K562 (cell line): ENCODE measurements around the gene INPP4B.

Experiments
- FOXP1 ChIP-seq: sonication (generic); formaldehyde crosslinking; IDR thresholded peaks from 2 replicates; pipeline ENCODE4 v1.8.0; 2022; ENCODE audit warnings: mild to moderate bottlenecking, missing genetic modification reagents
- NFIC ChIP-seq: fragments of 450-650 bp; IDR thresholded peaks from 2 replicates; pipeline ENCODE4 v1.6.1; 2017; ENCODE audit warnings: mild to moderate bottlenecking, inconsistent platforms
- PPARD ChIP-seq: fragments of 250-450 bp; sonication (Bioruptor Pico); IDR thresholded peaks from 2 replicates; pipeline ENCODE4 v1.8.0; 2022; ENCODE audit warnings: inconsistent platforms, mild to moderate bottlenecking, moderate library complexity
- SIN3A ChIP-seq, 2 experiments: fragments of 150-350 bp in 1 of 2; IDR thresholded peaks; 2 replicates each; pipeline ENCODE4 v1.6.1; 2011 to 2016; ENCODE audit warnings: borderline replicate concordance in 2 of 2, low read depth in 2 of 2, low read length in 2 of 2, mild to moderate bottlenecking in 2 of 2, moderate library complexity in 2 of 2; ENCODE audit not compliant: control insufficient read depth in 1 of 2
- TEAD1 ChIP-seq, 2 experiments: fragments of 450-650 bp in 1 of 2; sonication (generic) in 1 of 2; formaldehyde crosslinking; IDR thresholded peaks; 2 replicates each; pipeline versions ENCODE4 v1.4.0 to v1.8.0; 2020 to 2022; ENCODE audit warnings: mild to moderate bottlenecking in 2 of 2, missing genetic modification reagents in 1 of 2
- ZNF282 ChIP-seq: sonication (generic); formaldehyde crosslinking; IDR thresholded peaks from 2 replicates; pipeline ENCODE4 v1.8.1; 2023; ENCODE audit warnings: missing genetic modification reagents
- TF ChIP-seq, protein P1 (sequence below), 3 experiments: IDR thresholded peaks in 2 of 3; conservative IDR thresholded peaks in 1 of 3; 2 replicates each; pipeline ENCODE4 v1.5.1; 2011 to 2012; ENCODE audit warnings: low read length in 3 of 3, mild to moderate bottlenecking in 3 of 3, control low read depth in 2 of 3, improper control_type of control experiment in 1 of 3, inconsistent platforms in 1 of 3, low read depth in 1 of 3, mixed read lengths in 1 of 3, moderate library complexity in 1 of 3; ENCODE audit not compliant: insufficient read depth in 2 of 3
- TF ChIP-seq, protein P2 (sequence below): fragments of 250-450 bp; sonication (Bioruptor Pico); IDR thresholded peaks from 2 replicates; pipeline ENCODE4 v1.5.1; 2021; ENCODE audit warnings: mild to moderate bottlenecking

DNA sequence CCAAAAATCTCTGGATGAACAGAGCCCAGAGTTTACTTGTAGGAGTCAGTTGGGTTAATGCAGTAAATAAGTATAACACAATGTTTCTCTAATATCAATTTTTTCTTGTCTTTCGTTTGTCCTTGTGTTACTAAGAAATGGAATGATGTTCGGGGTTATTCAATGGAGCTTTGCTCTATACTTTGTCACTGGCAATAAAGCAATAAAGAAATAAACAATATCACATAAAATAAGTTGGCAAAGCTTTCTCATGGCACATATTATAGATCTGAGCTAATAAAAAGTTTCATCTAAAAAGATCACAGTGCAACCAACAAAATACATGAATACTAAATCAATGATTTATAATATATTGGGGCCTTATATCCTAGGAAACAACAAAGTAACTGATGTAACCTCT, 32.7 kb downstream of the INPP4B start:
- TF ChIP-seq FOXP1 (CRISPR knock-in tag) (no peak), SIN3A (IDR thresholded peaks at IDR 0.05; ENCODE audit: borderline replicate concordance in 2 of 2, control insufficient read depth in 1 of 2, low read depth in 2 of 2, low read length in 2 of 2) (no peak), NFIC (no peak), ZNF282 (CRISPR knock-in tag) (no peak), PPARD (CRISPR knock-in tag) (no peak), TEAD1 (CRISPR knock-in tag; IDR thresholded peaks at IDR 0.05) (no peak)
- TF ChIP-seq, protein P1, sequence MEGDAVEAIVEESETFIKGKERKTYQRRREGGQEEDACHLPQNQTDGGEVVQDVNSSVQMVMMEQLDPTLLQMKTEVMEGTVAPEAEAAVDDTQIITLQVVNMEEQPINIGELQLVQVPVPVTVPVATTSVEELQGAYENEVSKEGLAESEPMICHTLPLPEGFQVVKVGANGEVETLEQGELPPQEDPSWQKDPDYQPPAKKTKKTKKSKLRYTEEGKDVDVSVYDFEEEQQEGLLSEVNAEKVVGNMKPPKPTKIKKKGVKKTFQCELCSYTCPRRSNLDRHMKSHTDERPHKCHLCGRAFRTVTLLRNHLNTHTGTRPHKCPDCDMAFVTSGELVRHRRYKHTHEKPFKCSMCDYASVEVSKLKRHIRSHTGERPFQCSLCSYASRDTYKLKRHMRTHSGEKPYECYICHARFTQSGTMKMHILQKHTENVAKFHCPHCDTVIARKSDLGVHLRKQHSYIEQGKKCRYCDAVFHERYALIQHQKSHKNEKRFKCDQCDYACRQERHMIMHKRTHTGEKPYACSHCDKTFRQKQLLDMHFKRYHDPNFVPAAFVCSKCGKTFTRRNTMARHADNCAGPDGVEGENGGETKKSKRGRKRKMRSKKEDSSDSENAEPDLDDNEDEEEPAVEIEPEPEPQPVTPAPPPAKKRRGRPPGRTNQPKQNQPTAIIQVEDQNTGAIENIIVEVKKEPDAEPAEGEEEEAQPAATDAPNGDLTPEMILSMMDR (IDR thresholded peaks at IDR 0.05 in 2 of 3, conservative IDR thresholded peaks at IDR 0.05 in 1 of 3; ENCODE audit: insufficient read depth in 2 of 3, low read depth in 1 of 3, low read length in 3 of 3), result no peak
- TF ChIP-seq, protein P2, sequence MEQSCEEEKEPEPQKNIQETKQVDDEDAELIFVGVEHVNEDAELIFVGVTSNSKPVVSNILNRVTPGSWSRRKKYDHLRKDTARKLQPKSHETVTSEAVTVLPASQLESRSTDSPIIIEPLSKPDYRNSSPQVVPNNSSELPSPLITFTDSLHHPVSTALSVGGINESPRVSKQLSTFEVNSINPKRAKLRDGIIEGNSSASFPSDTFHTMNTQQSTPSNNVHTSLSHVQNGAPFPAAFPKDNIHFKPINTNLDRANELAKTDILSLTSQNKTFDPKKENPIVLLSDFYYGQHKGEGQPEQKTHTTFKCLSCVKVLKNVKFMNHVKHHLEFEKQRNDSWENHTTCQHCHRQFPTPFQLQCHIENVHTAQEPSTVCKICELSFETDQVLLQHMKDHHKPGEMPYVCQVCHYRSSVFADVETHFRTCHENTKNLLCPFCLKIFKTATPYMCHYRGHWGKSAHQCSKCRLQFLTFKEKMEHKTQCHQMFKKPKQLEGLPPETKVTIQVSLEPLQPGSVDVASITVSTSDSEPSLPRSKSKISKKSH, result no peak
